Activated CD8-positive, alpha-beta T cell treated with anti-CD3 and anti-CD28 coated beads for 36 hours (primary cell): ENCODE measurements around the gene CLNK. TPM values are rescaled to one million over a fixed set of nuclear protein-coding genes. Genes with fewer than 3 reads are reported as not detected.
"Not testable (repeated sequence)": the region's sequence is repeated elsewhere in the genome, so short reads cannot be mapped to it uniquely, and the experiment has no call there.

Experiments used
- ATAC-seq: fragments of 200-7000 bp; cut with Tn5 transposase; one replicate; pipeline ENCODE4 v1.10.0; 2021; ENCODE audit warnings: mild to moderate bottlenecking, moderate library complexity
- CTCF ChIA-PET: fragments of 350-600 bp; sonication (Branson Sonifier 250); formaldehyde crosslinking; loops from one replicate; lab custom pipeline; 2021; ENCODE audit warnings: antibody characterized with exemption; lab: Charles Lee
- POLR2A ChIA-PET: fragments of 350-600 bp; sonication (Branson Sonifier 250); formaldehyde crosslinking; loops from one replicate; lab custom pipeline; 2021; ENCODE audit warnings: antibody characterized with exemption; lab: Charles Lee
- DNase-seq: peaks from one replicate; pipeline ENCODE4 v3.0.0-alpha.2; 2020
- H3K27ac Mint-ChIP-seq: one replicate; pipeline ENCODE4 v1.8.0; 2021; ENCODE audit warnings: mild to moderate bottlenecking, mixed read lengths
- H3K27me3 Mint-ChIP-seq: one replicate; pipeline ENCODE4 v1.8.0; 2021; ENCODE audit warnings: mixed read lengths
- H3K36me3 Mint-ChIP-seq: one replicate; pipeline ENCODE4 v1.8.0; 2021; ENCODE audit warnings: low read depth, mixed read lengths
- H3K4me1 Mint-ChIP-seq: one replicate; pipeline ENCODE4 v1.8.0; 2021; ENCODE audit warnings: low read depth, mixed read lengths
- H3K4me3 Mint-ChIP-seq: one replicate; pipeline ENCODE4 v1.8.0; 2021; ENCODE audit warnings: mild to moderate bottlenecking, moderate library complexity, mixed read lengths
- H3K9me3 Mint-ChIP-seq: one replicate; pipeline ENCODE4 v1.8.0; 2021; ENCODE audit warnings: mixed read lengths
- intact Hi-C: fragments of 100-400 bp; cut with micrococcal nuclease; formaldehyde crosslinking; loops from one replicate; pipeline ENCODE4 v1.10.0; 2022
- total RNA-seq, 2 experiments: library from RNA; stranded (reverse); gene quantifications; one replicate each; pipeline ENCODE4 v1.2.3, GENCODE V29; 2021
- TF ChIP-seq, protein P1 (sequence below): fragments of 200-600 bp; IDR thresholded peaks from one replicate; pipeline ENCODE4 v1.8.0; 2022; ENCODE audit warnings: antibody characterized with exemption, mild to moderate bottlenecking

Gene CLNK
- total RNA-seq, 2 experiments from 2014 or later, result 0.18 TPM; not detected in 1

GRCh38 chr4:10575414-10575813 lies 109.2 kb downstream of the CLNK start:
- H3K4me1 Mint-ChIP-seq, result no peaks in the 10 kb centered on the region
- TF ChIP-seq, protein P1, sequence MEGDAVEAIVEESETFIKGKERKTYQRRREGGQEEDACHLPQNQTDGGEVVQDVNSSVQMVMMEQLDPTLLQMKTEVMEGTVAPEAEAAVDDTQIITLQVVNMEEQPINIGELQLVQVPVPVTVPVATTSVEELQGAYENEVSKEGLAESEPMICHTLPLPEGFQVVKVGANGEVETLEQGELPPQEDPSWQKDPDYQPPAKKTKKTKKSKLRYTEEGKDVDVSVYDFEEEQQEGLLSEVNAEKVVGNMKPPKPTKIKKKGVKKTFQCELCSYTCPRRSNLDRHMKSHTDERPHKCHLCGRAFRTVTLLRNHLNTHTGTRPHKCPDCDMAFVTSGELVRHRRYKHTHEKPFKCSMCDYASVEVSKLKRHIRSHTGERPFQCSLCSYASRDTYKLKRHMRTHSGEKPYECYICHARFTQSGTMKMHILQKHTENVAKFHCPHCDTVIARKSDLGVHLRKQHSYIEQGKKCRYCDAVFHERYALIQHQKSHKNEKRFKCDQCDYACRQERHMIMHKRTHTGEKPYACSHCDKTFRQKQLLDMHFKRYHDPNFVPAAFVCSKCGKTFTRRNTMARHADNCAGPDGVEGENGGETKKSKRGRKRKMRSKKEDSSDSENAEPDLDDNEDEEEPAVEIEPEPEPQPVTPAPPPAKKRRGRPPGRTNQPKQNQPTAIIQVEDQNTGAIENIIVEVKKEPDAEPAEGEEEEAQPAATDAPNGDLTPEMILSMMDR, result no peak
- CTCF ChIA-PET, result no interaction called here

DNA sequence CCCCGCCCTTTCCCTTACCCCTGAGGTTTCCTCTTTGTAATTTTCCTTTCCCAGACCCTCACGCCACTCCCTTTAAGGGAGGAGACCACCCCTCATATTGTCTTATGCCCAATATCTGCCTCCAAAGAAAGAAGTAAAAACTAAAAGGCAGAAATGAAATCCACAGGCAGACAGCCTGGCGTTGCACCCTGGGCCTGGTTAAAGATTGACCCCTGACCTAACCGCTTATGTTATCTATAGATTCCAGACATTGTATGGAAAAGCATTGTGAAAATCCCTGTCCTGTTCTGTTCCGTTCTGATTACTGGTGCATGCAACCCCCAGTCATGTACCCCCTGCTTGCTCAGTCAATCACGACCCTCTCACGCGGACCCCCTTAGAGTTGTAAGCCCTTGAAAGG lies 110.0 kb downstream of the CLNK start:
- intact Hi-C loops, H3K9me3 Mint-ChIP-seq, CTCF ChIA-PET, H3K36me3 Mint-ChIP-seq, H3K4me3 Mint-ChIP-seq, POLR2A ChIA-PET, ATAC-seq, H3K27ac Mint-ChIP-seq, H3K27me3 Mint-ChIP-seq, DNase-seq, H3K4me1 Mint-ChIP-seq: not testable (repeated sequence)

More at GRCh38 chr4:10575414-10575813, 109.2 kb downstream of the CLNK start:
- intact Hi-C loops, result no loop called here
- no peak overlapping the region for H3K4me3 Mint-ChIP-seq
- no peak for ATAC-seq
- H3K9me3 Mint-ChIP-seq, result no peaks in the 10 kb centered on the region
- no peak overlapping the region for H3K27ac Mint-ChIP-seq
- POLR2A ChIA-PET, result no interaction called here
- no peaks in the 10 kb centered on the region for H3K27me3 Mint-ChIP-seq
- no peaks in the 10 kb centered on the region for H3K36me3 Mint-ChIP-seq
- DNase-seq, result no peak

GRCh38 chr4:10571909-10572308 lies 112.7 kb downstream of the CLNK start:
- intact Hi-C loops, result no loop called here
- TF ChIP-seq, protein P1, result no peak

GRCh38 chr4:10569491-10569890 lies 115.1 kb downstream of the CLNK start:
- ChIA-PET POLR2A (no interaction called here), CTCF (no interaction called here)
- H3K4me3 Mint-ChIP-seq, result no peak overlapping the region
- DNase-seq, result no peak
- ATAC-seq, result no peak
- H3K4me1 Mint-ChIP-seq, result no peaks in the 10 kb centered on the region
- TF ChIP-seq, protein P1, result no peak
- no peaks in the 10 kb centered on the region for H3K36me3 Mint-ChIP-seq
- H3K27ac Mint-ChIP-seq, result no peak overlapping the region
- H3K9me3 Mint-ChIP-seq, result no peaks in the 10 kb centered on the region
- intact Hi-C loops, result no loop called here
- H3K27me3 Mint-ChIP-seq, result peaks cover 1% of the 10 kb centered on the region

More at GRCh38 chr4:10571909-10572308, 112.7 kb downstream of the CLNK start:
- no peak overlapping the region for H3K27ac Mint-ChIP-seq
- no peaks in the 10 kb centered on the region for H3K9me3 Mint-ChIP-seq
- H3K27me3 Mint-ChIP-seq, result peaks cover 1% of the 10 kb centered on the region
- no peaks in the 10 kb centered on the region for H3K36me3 Mint-ChIP-seq
- CTCF ChIA-PET, result no interaction called here
- DNase-seq (no peak), ATAC-seq (no peak)
- POLR2A ChIA-PET, result interaction anchor here (1.0 kb wide), 1 partner anchor 11 kb away, joined by 3 read pairs; no protein-coding TSS in a partner anchor
- H3K4me3 Mint-ChIP-seq, result no peak overlapping the region
- H3K4me1 Mint-ChIP-seq, result no peaks in the 10 kb centered on the region

DNA sequence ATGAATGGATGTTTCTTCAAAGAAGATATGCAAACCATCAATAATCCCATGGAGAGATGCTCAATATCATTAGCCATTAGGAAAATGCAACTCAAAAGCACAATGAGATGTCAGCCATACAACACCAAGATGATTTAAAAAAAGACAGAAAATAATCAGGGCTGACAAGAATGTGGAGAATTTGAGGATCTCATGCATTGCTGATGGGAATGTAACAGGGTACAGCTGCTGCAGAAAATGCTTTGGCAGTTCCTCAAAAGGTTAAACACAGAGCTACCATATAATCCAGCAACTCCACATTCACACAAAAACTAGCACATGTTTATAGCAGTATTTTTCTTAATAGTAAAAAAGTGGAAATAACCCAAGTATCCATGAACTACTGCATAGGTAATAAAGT lies 116.8 kb downstream of the CLNK start:
- CTCF ChIA-PET, result no interaction called here
- H3K27me3 Mint-ChIP-seq, result peaks cover 3% of the 10 kb centered on the region
- TF ChIP-seq, protein P1, result no peak
- no peak for DNase-seq
- intact Hi-C loops, result no loop called here
- no peak overlapping the region for H3K27ac Mint-ChIP-seq
- no peak for ATAC-seq
- H3K9me3 Mint-ChIP-seq, result no peaks in the 10 kb centered on the region
- no peak overlapping the region for H3K4me3 Mint-ChIP-seq
- H3K4me1 Mint-ChIP-seq, result no peaks in the 10 kb centered on the region
- POLR2A ChIA-PET, result no interaction called here
- H3K36me3 Mint-ChIP-seq, result no peaks in the 10 kb centered on the region
